Measurements from ENCODE around the gene PRR27.
"Not testable (repeated sequence)": the region's sequence is repeated elsewhere in the genome, so short reads cannot be mapped to it uniquely, and the experiment has no call there.

Gene PRR27

DNA sequence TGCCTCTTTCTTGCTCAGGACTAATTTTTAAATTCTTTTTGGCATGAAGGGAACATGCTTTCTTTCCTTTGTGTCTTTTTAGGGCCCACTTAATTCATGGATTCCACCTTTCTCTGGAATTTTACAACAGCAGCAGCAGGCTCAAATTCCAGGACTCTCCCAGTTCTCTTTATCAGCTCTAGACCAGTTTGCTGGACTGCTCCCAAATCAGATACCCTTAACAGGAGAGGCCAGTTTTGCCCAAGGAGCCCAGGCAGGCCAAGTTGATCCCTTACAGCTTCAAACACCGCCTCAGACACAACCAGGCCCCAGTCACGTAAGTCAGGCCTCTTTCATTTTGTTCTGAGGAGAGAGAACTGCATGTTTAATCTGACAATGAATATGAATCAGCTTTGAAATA, 43.8 kb downstream of the PRR27 start:
- no peak for DNase-seq (ENCODE audit: low read depth)

- no peak for DNase-seq (ENCODE audit: low read depth)
Measured at GRCh38 chr4:70203601-70204000, 49.6 kb downstream of the PRR27 start.

- not testable (repeated sequence) for DNase-seq (ENCODE audit: low read depth)
Measured at GRCh38 chr4:70212752-70213151, 58.7 kb downstream of the PRR27 start.

Data from activated T-helper 9 cell treated with anti-CD3 and anti-CD28 coated beads, Interleukin-2, amount 50 U/mL, for 16 hours (primary cell).